Astrocyte of the cerebellum (primary cell): Measurements from ENCODE around the gene ABCD2.

Experiments
- DNase-seq: peaks from one replicate; pipeline ENCODE4 v3.0.0-alpha.2; 2011; ENCODE audit warnings: low read depth
- H3K4me3 ChIP-seq: 2 replicates; pipeline ENCODE4 v1.5.1; 2011; ENCODE audit warnings: mild to moderate bottlenecking, low read depth, low read length, moderate library complexity
- CTCF ChIP-seq: IDR thresholded peaks from 2 replicates; pipeline ENCODE4 v1.5.1; 2012; ENCODE audit warnings: low read length, low read depth, moderate library complexity, mild to moderate bottlenecking; ENCODE audit errors: missing control alignments
- in situ Hi-C: cut with HindIII; loops from 2 replicates; pipeline ENCODE4 v1.10.0; 2017; ENCODE audit warnings: low sequenced_read_pairs

The ABCD2 gene

GRCh38 chr12:39619660-39620433 is at the start of gene ABCD2:
ABCD2 (minus strand) TSS chr12:39619803; CDS start chr12:39619615, 188 bp downstream.
- TF ChIP-seq CTCF, result peak; percentile 14
- peak within 1 kb of the TSS; percentile 44 for H3K4me3 ChIP-seq
- peak; percentile 79 for DNase-seq
- in situ Hi-C loops, result no loop called here

- in situ Hi-C loops, result no loop called here
- no peak for TF ChIP-seq CTCF
- no peak for DNase-seq
- H3K4me3 ChIP-seq, result no peak overlapping the region
Measured at GRCh38 chr12:39660101-39660500, 40.5 kb upstream of the ABCD2 start.

DNA sequence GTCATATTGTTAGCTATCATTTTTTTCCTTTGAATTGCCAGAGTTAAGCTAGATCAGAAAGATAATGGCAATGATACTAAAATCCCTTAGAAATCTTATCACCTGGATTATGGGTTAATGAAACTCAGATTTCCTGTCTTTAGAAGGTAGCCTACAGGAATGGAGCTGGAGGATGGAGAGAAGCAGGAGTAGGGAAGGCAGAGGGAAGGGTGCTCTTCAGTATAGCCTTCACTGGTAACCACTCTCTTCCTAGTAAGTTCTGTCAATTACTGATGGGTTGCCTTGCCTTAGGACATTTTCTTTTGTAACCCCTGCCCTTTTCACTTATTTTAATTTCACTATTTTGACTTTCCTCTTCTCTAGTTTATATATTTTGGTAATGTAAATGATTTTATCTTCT is 27.8 kb upstream of the ABCD2 start:
- no peak for DNase-seq
- TF ChIP-seq CTCF, result no peak
- no peak overlapping the region for H3K4me3 ChIP-seq
- in situ Hi-C loops, result no loop called here

GRCh38 chr12:39646963-39647362 is 27.4 kb upstream of the ABCD2 start:
- no peak for DNase-seq
- in situ Hi-C loops, result no loop called here
- TF ChIP-seq CTCF, result no peak
- H3K4me3 ChIP-seq, result no peak overlapping the region

GRCh38 chr12:39643052-39643451 is 23.4 kb upstream of the ABCD2 start:
- no peak for TF ChIP-seq CTCF
- in situ Hi-C loops, result no loop called here
- no peak for DNase-seq

DNA sequence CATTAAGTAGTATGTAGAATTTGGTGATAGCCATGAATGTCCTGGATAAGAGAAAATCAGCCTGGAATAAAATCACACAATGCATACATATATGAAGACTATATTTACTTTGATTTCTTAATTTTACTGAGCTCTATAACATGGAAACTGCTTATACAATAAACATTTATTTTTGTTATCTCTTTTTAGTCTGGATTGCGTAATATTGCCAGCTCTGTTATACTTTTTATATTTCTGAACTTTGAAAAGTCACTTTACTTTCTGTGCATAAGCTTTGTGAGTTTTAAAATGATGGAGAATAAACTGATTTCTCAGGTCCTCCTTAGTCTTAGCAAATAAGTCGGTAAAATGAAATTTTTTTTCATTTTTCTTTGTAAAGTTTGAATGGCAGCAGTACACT is 19.2 kb upstream of the ABCD2 start:
- in situ Hi-C loops, result no loop called here
- TF ChIP-seq CTCF, result no peak
- DNase-seq, result no peak
- H3K4me3 ChIP-seq, result no peak overlapping the region

More at GRCh38 chr12:39643052-39643451, 23.4 kb upstream of the ABCD2 start:
- no peak overlapping the region for H3K4me3 ChIP-seq
